GM12872 (cell line): Measurements from ENCODE around the gene DCAF7.

ENCODE experiments used
- TF ChIP-seq, protein P1 (sequence below): IDR thresholded peaks from 3 replicates; pipeline ENCODE4 v1.5.1; 2011; ENCODE audit warnings: low read depth, mild to moderate bottlenecking, low read length, moderate library complexity; ENCODE audit not compliant: insufficient read depth

The DCAF7 gene

GRCh38 chr17:63564562-63564961 is 14.3 kb downstream of the DCAF7 start:
- TF ChIP-seq, protein P1, sequence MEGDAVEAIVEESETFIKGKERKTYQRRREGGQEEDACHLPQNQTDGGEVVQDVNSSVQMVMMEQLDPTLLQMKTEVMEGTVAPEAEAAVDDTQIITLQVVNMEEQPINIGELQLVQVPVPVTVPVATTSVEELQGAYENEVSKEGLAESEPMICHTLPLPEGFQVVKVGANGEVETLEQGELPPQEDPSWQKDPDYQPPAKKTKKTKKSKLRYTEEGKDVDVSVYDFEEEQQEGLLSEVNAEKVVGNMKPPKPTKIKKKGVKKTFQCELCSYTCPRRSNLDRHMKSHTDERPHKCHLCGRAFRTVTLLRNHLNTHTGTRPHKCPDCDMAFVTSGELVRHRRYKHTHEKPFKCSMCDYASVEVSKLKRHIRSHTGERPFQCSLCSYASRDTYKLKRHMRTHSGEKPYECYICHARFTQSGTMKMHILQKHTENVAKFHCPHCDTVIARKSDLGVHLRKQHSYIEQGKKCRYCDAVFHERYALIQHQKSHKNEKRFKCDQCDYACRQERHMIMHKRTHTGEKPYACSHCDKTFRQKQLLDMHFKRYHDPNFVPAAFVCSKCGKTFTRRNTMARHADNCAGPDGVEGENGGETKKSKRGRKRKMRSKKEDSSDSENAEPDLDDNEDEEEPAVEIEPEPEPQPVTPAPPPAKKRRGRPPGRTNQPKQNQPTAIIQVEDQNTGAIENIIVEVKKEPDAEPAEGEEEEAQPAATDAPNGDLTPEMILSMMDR = no peak

DNA sequence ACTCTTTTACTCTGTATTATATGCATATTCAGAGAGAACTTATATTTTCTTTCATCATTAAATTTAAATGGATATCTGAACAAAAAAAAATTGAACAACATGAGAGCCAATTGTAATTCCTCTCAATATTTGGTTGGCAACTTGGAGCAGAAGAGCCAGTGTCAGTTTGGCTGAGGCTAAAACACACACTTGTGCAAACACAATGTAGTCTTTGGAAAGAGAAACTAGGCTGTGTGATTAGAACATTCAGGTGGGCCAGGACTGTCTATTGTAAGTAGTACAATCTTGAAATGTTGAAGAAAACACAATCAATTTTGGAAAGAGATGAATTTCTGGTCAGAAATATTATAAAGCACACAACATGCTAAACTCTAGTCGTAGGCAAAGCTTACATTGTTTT is 17.0 kb downstream of the DCAF7 start:
- TF ChIP-seq, protein P1 = no peak

DNA sequence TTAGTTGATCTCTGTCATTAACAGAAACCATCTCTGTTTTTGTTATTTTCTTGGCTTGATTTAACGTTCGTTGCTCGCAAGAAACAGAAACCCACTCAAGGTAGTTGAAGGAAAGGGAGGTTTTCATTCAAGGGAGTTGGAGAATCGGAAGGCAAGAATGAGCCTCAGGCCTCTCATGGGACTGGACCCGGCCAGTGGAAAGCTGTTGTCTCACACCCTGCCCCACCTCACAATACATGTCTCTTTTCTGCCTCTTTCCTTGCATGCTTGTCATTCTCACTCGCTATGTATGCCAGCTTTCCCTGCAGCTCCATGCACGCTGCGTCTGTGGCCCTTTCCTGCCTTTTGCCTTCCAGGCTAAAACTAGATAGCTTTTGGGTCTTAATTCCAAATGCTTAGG is 18.3 kb downstream of the DCAF7 start:
- TF ChIP-seq, protein P1 = no peak

DNA sequence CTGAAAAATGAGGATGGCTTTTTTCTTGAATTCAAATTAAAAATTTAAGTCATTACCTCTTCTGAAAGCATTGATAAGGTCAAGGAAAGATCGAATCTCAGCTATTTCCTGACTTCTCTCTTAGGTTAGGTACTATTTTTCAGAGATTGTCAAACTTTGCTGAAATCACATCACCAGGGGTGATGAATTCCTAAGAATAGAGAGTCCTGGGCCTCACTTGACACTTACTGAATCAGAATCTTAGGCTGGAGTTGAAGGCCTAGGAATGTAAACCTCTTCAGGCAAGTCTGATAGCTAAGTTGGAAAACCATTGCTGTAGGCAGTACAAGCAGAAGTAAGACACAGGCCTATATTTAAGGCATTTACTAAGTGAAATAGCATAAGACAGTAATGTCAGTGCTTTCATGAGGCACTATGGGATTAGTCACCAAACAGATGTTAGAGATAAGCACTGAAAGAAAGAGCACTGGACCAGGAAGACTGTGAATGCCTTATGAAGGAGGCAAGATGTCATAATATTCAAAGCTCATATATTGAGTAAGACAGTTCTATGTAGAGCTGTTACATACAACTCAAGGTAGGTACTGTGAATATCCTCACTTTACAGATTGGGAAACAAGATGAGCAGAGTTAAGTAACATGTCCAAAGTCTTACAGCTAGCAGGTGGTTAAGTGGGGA is 21.5 kb downstream of the DCAF7 start:
- TF ChIP-seq, protein P1 = no peak

DNA sequence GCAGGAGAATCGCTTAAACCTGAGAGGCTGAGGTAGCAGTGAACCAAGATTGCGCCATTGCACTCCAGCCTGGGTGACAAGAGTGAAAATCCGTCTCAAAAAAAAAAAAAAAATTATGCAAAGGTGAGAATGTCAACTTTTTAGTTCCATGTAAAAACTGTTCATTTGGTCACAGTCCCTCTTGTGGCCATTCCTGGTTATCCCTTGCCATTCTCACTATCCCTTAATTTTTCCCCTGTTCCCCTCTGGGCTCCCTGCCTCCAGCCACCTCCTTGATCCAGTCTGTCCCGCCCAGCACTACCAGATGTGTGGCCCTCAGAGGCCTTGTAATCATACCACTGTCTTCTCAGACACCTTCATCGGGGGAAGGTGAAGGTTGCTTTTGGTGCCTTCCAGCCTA is 23.4 kb downstream of the DCAF7 start:
- TF ChIP-seq, protein P1 = peak; percentile 18; the same call in 1 of the 3 replicates

DNA sequence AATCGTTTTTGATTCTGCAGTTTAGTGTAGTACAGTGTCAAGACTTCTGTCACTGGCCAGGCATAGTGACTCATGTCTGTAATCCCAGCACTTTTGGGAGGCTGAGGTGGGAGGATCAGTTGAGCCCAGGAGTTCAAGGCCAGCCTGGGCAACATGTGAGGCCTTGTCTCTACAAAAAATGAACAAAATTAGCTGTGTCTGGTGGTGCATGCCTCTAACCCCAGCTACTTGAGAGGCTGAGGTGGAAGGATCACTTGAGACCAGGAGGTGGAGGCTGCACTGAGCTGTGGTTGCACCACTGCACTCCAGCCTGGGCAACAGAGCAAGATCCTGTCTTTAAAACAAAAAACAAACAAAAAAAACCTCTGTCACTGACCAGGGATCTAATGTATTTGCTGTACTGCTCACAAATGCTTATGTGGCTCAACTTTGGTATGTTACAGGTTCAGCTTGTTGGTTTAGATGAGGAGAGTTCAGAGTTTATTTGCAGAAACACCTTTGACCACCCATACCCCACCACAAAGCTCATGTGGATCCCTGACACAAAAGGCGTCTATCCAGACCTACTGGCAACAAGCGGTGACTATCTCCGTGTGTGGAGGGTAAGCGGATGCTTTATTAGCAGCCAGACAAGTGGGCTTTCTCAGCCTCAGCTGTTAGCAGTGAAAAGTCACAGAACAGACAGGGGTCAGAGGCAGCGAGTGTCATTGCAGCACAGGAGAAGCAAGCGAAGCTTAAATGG is 27.9 kb downstream of the DCAF7 start:
- TF ChIP-seq, protein P1 = no peak

GRCh38 chr17:63578769-63579111 is 28.5 kb downstream of the DCAF7 start:
- TF ChIP-seq, protein P1 = no peak
